Measurements from ENCODE around the gene USP40.

USP40 gene

GRCh38 chr2:233572468-233572867 is 5.9 kb upstream of the USP40 start:
- H2BK5ac ChIP-seq (ENCODE audit: low read length): no peak overlapping the region
- WGBS, 2 donors (ENCODE audit: extremely low coverage in 2 of 2, insufficient read length in 2 of 2, insufficient replicate concordance in 1 of 2): no CpG with 5 or more reads among the region's 4 CpGs
- H2BK15ac ChIP-seq (ENCODE audit: low read length): no peak overlapping the region

GRCh38 chr2:233571462-233571861 is 4.9 kb upstream of the USP40 start:
- H3K9ac ChIP-seq (ENCODE audit: low read depth, low read length, poor library complexity): no peak overlapping the region
- no peak overlapping the region for H3K4ac ChIP-seq (ENCODE audit: low read length)
- H2BK15ac ChIP-seq (ENCODE audit: low read length): no peak overlapping the region
- no peak overlapping the region for H4K8ac ChIP-seq (ENCODE audit: low read depth, low read length)
- H2BK5ac ChIP-seq (ENCODE audit: low read length): no peak overlapping the region
- H3K18ac ChIP-seq (ENCODE audit: low read length): no peak overlapping the region
- H3K27ac ChIP-seq (replicated peaks; ENCODE audit: low read length): no peak overlapping the region
- H2AK5ac ChIP-seq (ENCODE audit: low read depth, low read length): no peak overlapping the region
- no peaks in the 10 kb centered on the region for H3K4me1 ChIP-seq (ENCODE audit: control insufficient read depth in 2 of 2, insufficient read depth in 1 of 2, low read depth in 1 of 2, low read length in 2 of 2)
- no peak for DNase-seq (ENCODE audit: low spot score)
- no peak overlapping the region for H2AFZ ChIP-seq (ENCODE audit: low read length)
- no peaks in the 10 kb centered on the region for H3K79me1 ChIP-seq (ENCODE audit: low read depth, low read length)
- H3K14ac ChIP-seq (ENCODE audit: low read length): no peak overlapping the region
- no peaks in the 10 kb centered on the region for H3K9me3 ChIP-seq (replicated peaks in 1 of 2; ENCODE audit: control insufficient read depth in 2 of 2, insufficient read depth in 1 of 2, low read depth in 1 of 2, low read length in 2 of 2)
- no peak overlapping the region for H2BK12ac ChIP-seq (ENCODE audit: low read length)
- H2BK120ac ChIP-seq (ENCODE audit: low read depth, low read length): no peak overlapping the region
- WGBS, 2 donors (ENCODE audit: extremely low coverage in 2 of 2, insufficient read length in 2 of 2, insufficient replicate concordance in 1 of 2): no CpG with 5 or more reads among the region's 2 CpGs
- no peak overlapping the region for H3K23ac ChIP-seq (ENCODE audit: low read depth, low read length, poor library complexity)
- H3K4me3 ChIP-seq (ENCODE audit: low read length in 2 of 2): no peak overlapping the region
- no peaks in the 10 kb centered on the region for H3K36me3 ChIP-seq (replicated peaks in 1 of 2; ENCODE audit: control insufficient read depth in 2 of 2, insufficient read depth in 2 of 2, low read length in 2 of 2)
- no peak overlapping the region for H3K4me2 ChIP-seq (ENCODE audit: insufficient read depth, low read length, poor library complexity, severe bottlenecking)
- peaks cover 0 to 2% (median 0%) of the 10 kb centered on the region in 3 experiments for H3K27me3 ChIP-seq (ENCODE audit: control insufficient read depth in 3 of 3, insufficient read depth in 3 of 3, low read depth in 1 of 3, low read length in 3 of 3)
- no peak overlapping the region for H4K91ac ChIP-seq (ENCODE audit: low read depth, low read length, poor library complexity)

More at GRCh38 chr2:233572468-233572867, 5.9 kb upstream of the USP40 start:
- no peak overlapping the region for H3K18ac ChIP-seq (ENCODE audit: low read length)
- H3K27ac ChIP-seq (replicated peaks; ENCODE audit: low read length): no peak overlapping the region
- H3K79me1 ChIP-seq (ENCODE audit: low read depth, low read length): no peaks in the 10 kb centered on the region
- no peak overlapping the region for H3K4me2 ChIP-seq (ENCODE audit: insufficient read depth, low read length, poor library complexity, severe bottlenecking)
- peaks cover 0 to 2% (median 0%) of the 10 kb centered on the region in 3 experiments for H3K27me3 ChIP-seq (ENCODE audit: control insufficient read depth in 3 of 3, insufficient read depth in 3 of 3, low read depth in 1 of 3, low read length in 3 of 3)
- H4K8ac ChIP-seq (ENCODE audit: low read depth, low read length): no peak overlapping the region
- no peak overlapping the region for H2BK12ac ChIP-seq (ENCODE audit: low read length)
- no peak overlapping the region for H3K23ac ChIP-seq (ENCODE audit: low read depth, low read length, poor library complexity)
- H3K36me3 ChIP-seq (replicated peaks in 1 of 2; ENCODE audit: control insufficient read depth in 2 of 2, insufficient read depth in 2 of 2, low read length in 2 of 2): no peaks in the 10 kb centered on the region
- no peak overlapping the region for H3K4ac ChIP-seq (ENCODE audit: low read length)
- no peak overlapping the region for H2BK120ac ChIP-seq (ENCODE audit: low read depth, low read length)
- no peak overlapping the region for H2AK5ac ChIP-seq (ENCODE audit: low read depth, low read length)
- no peak overlapping the region for H3K9ac ChIP-seq (ENCODE audit: low read depth, low read length, poor library complexity)
- no peaks in the 10 kb centered on the region for H3K4me1 ChIP-seq (ENCODE audit: control insufficient read depth in 2 of 2, insufficient read depth in 1 of 2, low read depth in 1 of 2, low read length in 2 of 2)
- no peak overlapping the region for H2AFZ ChIP-seq (ENCODE audit: low read length)
- H3K14ac ChIP-seq (ENCODE audit: low read length): no peak overlapping the region
- no peaks in the 10 kb centered on the region for H3K9me3 ChIP-seq (replicated peaks in 1 of 2; ENCODE audit: control insufficient read depth in 2 of 2, insufficient read depth in 1 of 2, low read depth in 1 of 2, low read length in 2 of 2)
- H3K4me3 ChIP-seq (ENCODE audit: low read length in 2 of 2): no peak overlapping the region
- no peak overlapping the region for H4K91ac ChIP-seq (ENCODE audit: low read depth, low read length, poor library complexity)
- DNase-seq (ENCODE audit: low spot score): no peak

GRCh38 chr2:233571001-233571400 is 4.4 kb upstream of the USP40 start:
- no peaks in the 10 kb centered on the region for H3K4me1 ChIP-seq (ENCODE audit: control insufficient read depth in 2 of 2, insufficient read depth in 1 of 2, low read depth in 1 of 2, low read length in 2 of 2)
- no CpG with 5 or more reads among the region's 1 CpG for WGBS, 2 donors (ENCODE audit: extremely low coverage in 2 of 2, insufficient read length in 2 of 2, insufficient replicate concordance in 1 of 2)
- no peak overlapping the region for H3K27ac ChIP-seq (replicated peaks; ENCODE audit: low read length)

GRCh38 chr2:233565685-233566140 is 869 bp downstream of the USP40 start:
- Histone ChIP-seq H2BK12ac (ENCODE audit: low read length) (no peak overlapping the region), H2BK120ac (ENCODE audit: low read depth, low read length) (no peak overlapping the region), H3K27ac (replicated peaks; ENCODE audit: low read length) (no peak overlapping the region), H3K9me3 (replicated peaks in 1 of 2; ENCODE audit: control insufficient read depth in 2 of 2, insufficient read depth in 1 of 2, low read depth in 1 of 2, low read length in 2 of 2) (no peaks in the 10 kb centered on the region), H2BK15ac (ENCODE audit: low read length) (no peak overlapping the region), H3K4me3 (ENCODE audit: low read length in 2 of 2) (peak overlapping the region in 1 of 2 donors; percentile 88), H3K4me2 (ENCODE audit: insufficient read depth, low read length, poor library complexity, severe bottlenecking) (no peak overlapping the region), H4K91ac (ENCODE audit: low read depth, low read length, poor library complexity) (no peak overlapping the region), H3K36me3 (replicated peaks in 1 of 2; ENCODE audit: control insufficient read depth in 2 of 2, insufficient read depth in 2 of 2, low read length in 2 of 2) (no peaks in the 10 kb centered on the region), H4K8ac (ENCODE audit: low read depth, low read length) (no peak overlapping the region), H3K4ac (ENCODE audit: low read length) (no peak overlapping the region), H3K9ac (ENCODE audit: low read depth, low read length, poor library complexity) (no peak overlapping the region), H3K18ac (ENCODE audit: low read length) (no peak overlapping the region), H2BK5ac (ENCODE audit: low read length) (no peak overlapping the region), H2AK5ac (ENCODE audit: low read depth, low read length) (no peak overlapping the region), H3K4me1 (ENCODE audit: control insufficient read depth in 2 of 2, insufficient read depth in 1 of 2, low read depth in 1 of 2, low read length in 2 of 2) (no peaks in the 10 kb centered on the region), H2AFZ (ENCODE audit: low read length) (peak overlapping the region; percentile 96), H3K27me3 (ENCODE audit: control insufficient read depth in 3 of 3, insufficient read depth in 3 of 3, low read depth in 1 of 3, low read length in 3 of 3) (no peaks in the 10 kb centered on the region), H3K79me1 (ENCODE audit: low read depth, low read length) (no peaks in the 10 kb centered on the region), H3K14ac (ENCODE audit: low read length) (no peak overlapping the region), H3K23ac (ENCODE audit: low read depth, low read length, poor library complexity) (no peak overlapping the region)
- WGBS, 2 donors (ENCODE audit: extremely low coverage in 2 of 2, insufficient read length in 2 of 2, insufficient replicate concordance in 1 of 2): no CpG with 5 or more reads among the region's 6 CpGs
- no peak for DNase-seq (ENCODE audit: low spot score)

More at GRCh38 chr2:233571001-233571400, 4.4 kb upstream of the USP40 start:
- no peak overlapping the region for H3K9ac ChIP-seq (ENCODE audit: low read depth, low read length, poor library complexity)
- H4K91ac ChIP-seq (ENCODE audit: low read depth, low read length, poor library complexity): no peak overlapping the region
- H3K4me3 ChIP-seq (ENCODE audit: low read length in 2 of 2): no peak overlapping the region
- no peak overlapping the region for H2AK5ac ChIP-seq (ENCODE audit: low read depth, low read length)
- H3K27me3 ChIP-seq (ENCODE audit: control insufficient read depth in 3 of 3, insufficient read depth in 3 of 3, low read depth in 1 of 3, low read length in 3 of 3): peaks cover 0 to 2% (median 0%) of the 10 kb centered on the region in 3 experiments
- H2BK5ac ChIP-seq (ENCODE audit: low read length): no peak overlapping the region
- H3K18ac ChIP-seq (ENCODE audit: low read length): no peak overlapping the region
- no peak overlapping the region for H3K23ac ChIP-seq (ENCODE audit: low read depth, low read length, poor library complexity)
- no peaks in the 10 kb centered on the region for H3K9me3 ChIP-seq (replicated peaks in 1 of 2; ENCODE audit: control insufficient read depth in 2 of 2, insufficient read depth in 1 of 2, low read depth in 1 of 2, low read length in 2 of 2)
- H4K8ac ChIP-seq (ENCODE audit: low read depth, low read length): no peak overlapping the region
- no peaks in the 10 kb centered on the region for H3K79me1 ChIP-seq (ENCODE audit: low read depth, low read length)
- H3K4ac ChIP-seq (ENCODE audit: low read length): no peak overlapping the region
- H2BK15ac ChIP-seq (ENCODE audit: low read length): no peak overlapping the region
- no peaks in the 10 kb centered on the region for H3K36me3 ChIP-seq (replicated peaks in 1 of 2; ENCODE audit: control insufficient read depth in 2 of 2, insufficient read depth in 2 of 2, low read length in 2 of 2)
- DNase-seq (ENCODE audit: low spot score): no peak
- H2BK120ac ChIP-seq (ENCODE audit: low read depth, low read length): no peak overlapping the region
- no peak overlapping the region for H2AFZ ChIP-seq (ENCODE audit: low read length)
- no peak overlapping the region for H3K4me2 ChIP-seq (ENCODE audit: insufficient read depth, low read length, poor library complexity, severe bottlenecking)
- H3K14ac ChIP-seq (ENCODE audit: low read length): no peak overlapping the region
- no peak overlapping the region for H2BK12ac ChIP-seq (ENCODE audit: low read length)

Measured in neuronal stem cell (in vitro differentiated cells).